IMR-90 (cell line): ENCODE data around the gene ELP6. TPM values are rescaled to one million over a fixed set of nuclear protein-coding genes. Genes with fewer than 3 reads are reported as not detected.

Experiments
- ATAC-seq: fragments of 200-7000 bp; cut with Tn5 transposase; 2 replicates; pipeline ENCODE4 v1.9.1; 2020; ENCODE audit warnings: low read depth, mild to moderate bottlenecking, moderate library complexity
- BruUV-seq: library from RNA; stranded (reverse); fragments of 400-500 nt; replicated peaks from 2 replicates; lab custom pipeline; 2021; lab: Mats Ljungman, UMichigan
- CTCF ChIA-PET: fragments of 300-600 bp; formaldehyde crosslinking; extraction: SDS; loops from one replicate; lab custom pipeline; 2021; ENCODE audit warnings: antibody characterized with exemption; lab: Yijun Ruan, JAX
- POLR2A ChIA-PET: fragments of 300-600 bp; sonication (Branson Sonifier 250); formaldehyde crosslinking; loops from one replicate; lab custom pipeline; 2022; ENCODE audit warnings: antibody characterized with exemption; ENCODE audit not compliant: unreplicated experiment; lab: Charles Lee
- DNase-seq: peaks from one replicate; pipeline ENCODE4 v3.0.0; 2013
- H2AFZ ChIP-seq: replicated peaks from 2 replicates; pipeline ENCODE3; 2013; ENCODE audit warnings: low read length, mild to moderate bottlenecking; ENCODE audit not compliant: poor library complexity
- H2AK5ac ChIP-seq: 2 replicates; pipeline ENCODE4 v1.6.1; 2013; ENCODE audit warnings: low read depth, low read length, inconsistent platforms
- H2AK9ac ChIP-seq: replicated peaks from 2 replicates; pipeline ENCODE3; 2013; ENCODE audit warnings: mild to moderate bottlenecking, low read depth, low read length, moderate library complexity; ENCODE audit not compliant: poor library complexity
- H2BK120ac ChIP-seq: 2 replicates; pipeline ENCODE4 v1.6.1; 2013; ENCODE audit warnings: low read depth, low read length, inconsistent platforms
- H2BK15ac ChIP-seq: 3 replicates; pipeline ENCODE4 v1.6.1; 2013; ENCODE audit warnings: low read depth, low read length, inconsistent platforms
- H2BK20ac ChIP-seq: 2 replicates; pipeline ENCODE4 v1.6.1; 2013; ENCODE audit warnings: low read depth, mild to moderate bottlenecking, inconsistent platforms, low read length, moderate library complexity
- H2BK5ac ChIP-seq: 2 replicates; pipeline ENCODE4 v1.6.1; 2013; ENCODE audit warnings: mild to moderate bottlenecking, low read depth, low read length, inconsistent platforms; ENCODE audit not compliant: poor library complexity, severe bottlenecking
- H3K14ac ChIP-seq: replicated peaks from 2 replicates; pipeline ENCODE4 v1.6.1; 2013; ENCODE audit warnings: low read depth, low read length, inconsistent platforms
- H3K18ac ChIP-seq: 2 replicates; pipeline ENCODE4 v1.6.1; 2013; ENCODE audit warnings: low read depth, low read length, control low read depth
- H3K23ac ChIP-seq: 2 replicates; pipeline ENCODE4 v1.6.1; 2013; ENCODE audit warnings: low read depth, low read length, inconsistent platforms
- H3K27ac ChIP-seq: 2 replicates; pipeline ENCODE4 v1.5.1; 2013; ENCODE audit warnings: mild to moderate bottlenecking, control low read depth, low read length; ENCODE audit not compliant: insufficient read depth
- H3K27me3 ChIP-seq: 2 replicates; pipeline ENCODE4 v1.6.1; 2013; ENCODE audit warnings: low read length; ENCODE audit not compliant: control insufficient read depth, insufficient read depth
- H3K36me3 ChIP-seq: 2 replicates; pipeline ENCODE4 v1.6.1; 2013; ENCODE audit warnings: low read length, mixed read lengths; ENCODE audit not compliant: control insufficient read depth, insufficient read depth
- H3K4ac ChIP-seq: 2 replicates; pipeline ENCODE4 v1.6.1; 2013; ENCODE audit warnings: low read depth, low read length, inconsistent platforms
- H3K4me1 ChIP-seq: 2 replicates; pipeline ENCODE4 v1.6.1; 2013; ENCODE audit warnings: low read length, mixed read lengths; ENCODE audit not compliant: control insufficient read depth, insufficient read depth
- H3K4me2 ChIP-seq: 2 replicates; pipeline ENCODE4 v1.6.1; 2013; ENCODE audit warnings: low read depth, mild to moderate bottlenecking, control low read depth, low read length, moderate library complexity
- H3K4me3 ChIP-seq: 2 replicates; pipeline ENCODE4 v1.5.1; 2013; ENCODE audit warnings: low read depth, mild to moderate bottlenecking, control low read depth, low read length, moderate library complexity; ENCODE audit not compliant: insufficient read depth
- H3K56ac ChIP-seq: 2 replicates; pipeline ENCODE4 v1.6.1; 2013; ENCODE audit warnings: low read length, inconsistent platforms; ENCODE audit not compliant: insufficient read depth; ENCODE audit errors: extremely low read depth
- H3K79me1 ChIP-seq, 2 experiments: 2 replicates each; pipeline ENCODE4 v1.6.1; 2013; ENCODE audit warnings: low read length in 2 of 2, inconsistent platforms in 1 of 2, low read depth in 1 of 2
- H3K9ac ChIP-seq: 2 replicates; pipeline ENCODE4 v1.6.1; 2013; ENCODE audit warnings: low read depth, low read length, control low read depth
- H3K9me1 ChIP-seq: 2 replicates; pipeline ENCODE4 v1.6.1; 2013; ENCODE audit warnings: low read length, inconsistent platforms; ENCODE audit not compliant: insufficient read depth
- H3K9me3 ChIP-seq: 2 replicates; pipeline ENCODE4 v1.6.1; 2013; ENCODE audit warnings: low read length; ENCODE audit not compliant: control insufficient read depth, insufficient read depth
- H4K20me1 ChIP-seq: 2 replicates; pipeline ENCODE4 v1.6.1; 2013; ENCODE audit warnings: low read length, inconsistent platforms; ENCODE audit not compliant: insufficient read depth
- H4K5ac ChIP-seq: 2 replicates; pipeline ENCODE4 v1.6.1; 2013; ENCODE audit warnings: mild to moderate bottlenecking, low read depth, low read length, control low read depth
- H4K8ac ChIP-seq, 2 experiments: 2 replicates each; pipeline ENCODE4 v1.6.1; 2013; ENCODE audit warnings: low read depth in 2 of 2, low read length in 2 of 2, control low read depth in 1 of 2, inconsistent platforms in 1 of 2
- H4K91ac ChIP-seq: 2 replicates; pipeline ENCODE4 v1.6.1; 2013; ENCODE audit warnings: low read depth, low read length, inconsistent platforms; ENCODE audit not compliant: insufficient read depth
- CHD1 ChIP-seq: IDR thresholded peaks from 2 replicates; pipeline ENCODE4 v1.6.1; 2012; ENCODE audit warnings: low read depth, low read length, improper control_type of control experiment
- ELK1 ChIP-seq: fragments of 150-350 bp; IDR thresholded peaks from 2 replicates; pipeline ENCODE4 v1.6.1; 2016; ENCODE audit warnings: low read depth, mild to moderate bottlenecking, low read length, moderate library complexity, borderline replicate concordance
- FOS ChIP-seq: fragments of 150-350 bp; IDR thresholded peaks from 2 replicates; pipeline ENCODE4 v1.6.1; 2016; ENCODE audit warnings: low read depth, low read length
- MAZ ChIP-seq: IDR thresholded peaks from 2 replicates; pipeline ENCODE4 v1.6.1; 2012; ENCODE audit warnings: low read depth, mild to moderate bottlenecking, low read length, improper control_type of control experiment, moderate library complexity, borderline replicate concordance
- NFE2L2 ChIP-seq: fragments of 150-350 bp; IDR thresholded peaks from 2 replicates; pipeline ENCODE4 v1.6.1; 2016; ENCODE audit warnings: low read depth, mild to moderate bottlenecking, low read length
- POLR2A ChIP-seq: IDR thresholded peaks from 2 replicates; pipeline ENCODE4 v1.6.1; 2012; ENCODE audit warnings: mild to moderate bottlenecking, low read depth, low read length
- RFX5 ChIP-seq: IDR thresholded peaks from 2 replicates; pipeline ENCODE4 v1.8.0; 2012; ENCODE audit warnings: low read depth, mild to moderate bottlenecking, low read length, moderate library complexity
- SMC3 ChIP-seq: fragments of 150-350 bp; IDR thresholded peaks from 2 replicates; pipeline ENCODE4 v1.6.1; 2016; ENCODE audit warnings: low read depth, mild to moderate bottlenecking, antibody characterized with exemption, low read length, moderate library complexity
- WGBS, 2 experiments: methylation state at CpG; one replicate each; pipeline versions ENCODE4 v1.1.5 to v1.1.7; 2013; ENCODE audit warnings: missing lambda C conversion rate in 2 of 2; ENCODE audit not compliant: insufficient read length in 1 of 2; ENCODE audit errors: extremely low coverage in 2 of 2; 5-methylcytosine and 5-hydroxymethylcytosine counted together
- dilution Hi-C: fragments of 300-500 bp; cut with HindIII; formaldehyde crosslinking; loops from one replicate; pipeline ENCODE4 v1.14.3; 2018; ENCODE audit warnings: low sequenced_read_pairs; ENCODE audit not compliant: unreplicated experiment
- in situ Hi-C: fragments of 300-500 bp; cut with MboI; formaldehyde crosslinking; loops from 3 replicates; pipeline ENCODE4 v1.14.3; 2019; ENCODE audit warnings: low sequenced_read_pairs, inconsistent platforms, mixed read lengths
- intact Hi-C: fragments of 100-400 bp; cut with micrococcal nuclease; formaldehyde crosslinking; loops from 2 replicates; pipeline ENCODE4 v1.10.0; 2022
- polyA plus RNA-seq, 3 experiments: library from polyadenylated mRNA; depleted of rRNA; stranded (reverse); fragments of >200 nt; gene quantifications; 2 replicates each; pipeline ENCODE4 v1.2.3, GENCODE V29; 2012; ENCODE audit warnings: low replicate concordance in 1 of 3
- total RNA-seq: library from RNA; depleted of rRNA; stranded (reverse); fragments of >200 nt; gene quantifications from 2 replicates; pipeline ENCODE4 v1.2.3, GENCODE V29; 2012

The ELP6 gene
- total and polyA plus RNA-seq, 2 of the 4 experiments (the other 2 are of a cell fraction), result 31.4 to 44.9 TPM

- no peak for TF ChIP-seq CHD1
- no peak for TF ChIP-seq FOS
These were observed 42.8 kb upstream of the ELP6 start (continued) for GRCh38 chr3:47556351-47556750.

- no peak for ATAC-seq
These were observed 40.8 kb upstream of the ELP6 start for GRCh38 chr3:47554335-47554734.

More at GRCh38 chr3:47554335-47554734, 40.8 kb upstream of the ELP6 start:
- intact Hi-C loops, result no loop called here
- Histone ChIP-seq H2AK5ac (no peak overlapping the region), H2AFZ (no peak overlapping the region), H2BK120ac (no peak overlapping the region), H3K9ac (no peak overlapping the region), H3K4me1 (no peaks in the 10 kb centered on the region), H3K27me3 (peaks cover 38% of the 10 kb centered on the region), H3K18ac (no peak overlapping the region), H3K4me2 (no peak overlapping the region), H3K23ac (no peak overlapping the region), H3K4me3 (no peak overlapping the region), H3K27ac (no peak overlapping the region), H3K4ac (no peak overlapping the region), H3K9me3 (peaks cover 6% of the 10 kb centered on the region), H3K79me1 (no peaks in the 10 kb centered on the region), H3K9me1 (no peaks in the 10 kb centered on the region), H3K14ac (no peak overlapping the region), H3K36me3 (no peaks in the 10 kb centered on the region), H2BK5ac (no peak overlapping the region), H4K8ac (no peak overlapping the region), H3K56ac (no peak overlapping the region), H4K20me1 (no peaks in the 10 kb centered on the region), H2AK9ac (no peak overlapping the region), H4K91ac (no peak overlapping the region), H4K5ac (no peak overlapping the region), H2BK15ac (no peak overlapping the region), H2BK20ac (no peak overlapping the region)
- DNase-seq, result no peak
- ChIA-PET CTCF (no interaction called here), POLR2A (no interaction called here)
- no CpG with 5 or more reads among the region's 6 CpGs for whole genome bisulfite sequencing, 2 experiments
- TF ChIP-seq NFE2L2 (no peak), SMC3 (no peak), POLR2A (no peak), RFX5 (no peak), MAZ (no peak), ELK1 (no peak)
- dilution Hi-C loops, result no loop called here
- no TSS peak for BruUV-seq
- in situ Hi-C loops, result no loop called here
